ENCODE measurements around the gene PAX9.

Gene PAX9

DNA sequence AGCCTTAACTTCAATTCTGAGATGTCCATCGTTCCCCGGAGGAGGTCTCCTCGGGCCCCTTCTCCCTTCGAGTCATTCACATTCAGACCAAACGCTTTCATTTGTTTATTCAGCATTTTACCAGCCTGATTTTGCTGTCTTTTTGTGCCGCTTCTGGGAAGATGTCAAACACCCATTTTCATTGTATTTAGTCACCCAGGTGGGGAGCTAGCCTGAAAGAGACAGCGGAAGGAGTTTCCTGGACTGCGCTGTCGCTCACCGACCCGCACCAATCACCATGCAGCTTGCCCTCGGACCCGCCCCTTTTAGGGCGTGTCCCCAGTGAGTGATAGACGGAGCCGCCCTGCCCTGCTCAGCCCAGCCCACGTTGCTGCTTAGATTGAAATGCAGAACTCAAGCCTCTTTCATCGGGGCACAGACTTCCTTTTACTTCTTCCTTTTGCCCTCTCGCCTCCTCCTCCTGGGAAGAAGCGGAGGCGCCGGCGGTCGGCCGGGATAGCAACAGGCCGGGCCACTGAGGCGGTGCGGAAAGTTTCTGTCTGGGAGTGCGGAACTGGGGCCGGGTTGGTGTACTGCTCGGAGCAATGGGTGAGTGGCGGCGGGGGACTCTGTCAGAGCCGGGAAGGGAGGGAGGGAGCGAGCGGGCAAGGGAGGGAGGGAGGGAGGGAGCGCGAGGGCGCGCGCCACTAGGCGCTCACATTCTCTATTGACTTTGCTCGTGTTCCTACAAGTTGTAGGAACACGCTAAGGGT lies at the start of gene PAX9:
PAX9 (plus strand) TSS at position 355 of the 752 bp plus-strand sequence; CDS start at position 585, 230 bp downstream.
- peak; percentile 91 to 94 for DNase-seq
- no peak for TF ChIP-seq GATA1 (IDR thresholded peaks at IDR 0.05; ENCODE audit: low read depth, low read length)
- TF ChIP-seq POLR2A (IDR thresholded peaks at IDR 0.05; ENCODE audit: low read length): no peak

GRCh38 chr14:36617824-36618223 lies 43.8 kb upstream of the PAX9 start:
- no peak for DNase-seq
- TF ChIP-seq POLR2A (IDR thresholded peaks at IDR 0.05; ENCODE audit: low read length) (no peak), GATA1 (IDR thresholded peaks at IDR 0.05; ENCODE audit: low read depth, low read length) (no peak)

DNA sequence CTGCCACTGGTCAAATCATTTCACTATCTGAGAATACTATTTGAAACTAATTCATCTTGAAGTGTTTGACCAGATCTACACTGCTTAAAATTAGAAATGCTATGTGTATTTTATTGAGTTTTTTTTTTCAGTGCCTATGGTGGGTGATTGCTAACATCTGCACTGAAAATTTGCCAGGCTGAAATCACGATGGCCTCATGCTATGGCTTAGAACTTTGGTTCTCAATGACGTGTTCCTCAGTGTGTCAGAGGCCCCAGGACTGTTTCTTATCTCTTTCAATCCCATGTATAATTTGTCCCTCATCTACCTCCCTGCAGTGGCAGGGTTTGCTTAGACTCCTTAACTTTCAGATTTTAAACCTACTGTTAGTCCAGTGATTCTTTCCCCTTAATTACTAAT lies 43.0 kb upstream of the PAX9 start:
- TF ChIP-seq POLR2A (IDR thresholded peaks at IDR 0.05; ENCODE audit: low read length) (no peak), GATA1 (IDR thresholded peaks at IDR 0.05; ENCODE audit: low read depth, low read length) (no peak)

DNA sequence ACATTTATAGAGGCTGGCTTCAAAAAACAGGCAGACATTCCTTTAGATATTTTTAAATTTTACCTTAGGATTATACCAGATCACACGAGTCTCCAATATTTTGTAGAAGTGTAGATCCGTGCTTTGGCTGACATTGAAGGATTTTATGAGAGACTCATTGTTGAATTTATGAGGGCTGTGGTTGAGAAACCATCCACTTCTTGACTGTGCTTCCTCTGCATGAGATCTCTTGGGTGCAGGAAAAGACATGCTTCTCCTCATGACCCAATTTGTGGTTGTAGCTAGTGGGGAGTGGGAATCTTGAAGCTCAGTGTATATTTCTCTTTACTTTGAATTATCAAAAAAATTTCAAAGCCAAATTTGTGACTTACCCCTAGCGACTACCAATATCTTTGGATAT lies 42.5 kb upstream of the PAX9 start:
- TF ChIP-seq GATA1 (IDR thresholded peaks at IDR 0.05; ENCODE audit: low read depth, low read length) (no peak), POLR2A (IDR thresholded peaks at IDR 0.05; ENCODE audit: low read length) (no peak)
- DNase-seq: no peak

More for the DNA sequence above, 43.0 kb upstream of the PAX9 start:
- DNase-seq: no peak

DNA sequence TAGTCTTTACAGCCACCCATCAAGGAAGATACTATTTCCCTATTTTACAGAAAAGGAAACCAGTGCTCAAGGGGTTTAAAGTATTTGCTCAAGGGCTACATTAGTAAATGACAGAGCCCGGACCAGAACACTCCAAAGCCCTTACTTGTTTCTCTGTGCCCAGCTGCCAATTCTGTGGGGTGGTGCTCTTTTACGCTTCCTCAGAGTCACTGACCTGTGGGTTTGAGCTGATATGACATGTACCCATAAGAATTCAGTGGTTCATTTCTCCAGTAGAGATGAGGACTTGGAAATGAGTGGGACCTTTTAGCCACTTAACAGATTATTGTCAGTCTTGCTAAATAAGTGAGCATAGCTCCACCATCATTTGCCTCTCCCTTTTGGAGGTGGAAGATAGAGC lies 41.8 kb upstream of the PAX9 start:
- no peak for DNase-seq
- no peak for TF ChIP-seq POLR2A (IDR thresholded peaks at IDR 0.05; ENCODE audit: low read length)
- no peak for TF ChIP-seq GATA1 (IDR thresholded peaks at IDR 0.05; ENCODE audit: low read depth, low read length)

- TF ChIP-seq GATA1 (IDR thresholded peaks at IDR 0.05; ENCODE audit: low read depth, low read length) (no peak), POLR2A (IDR thresholded peaks at IDR 0.05; ENCODE audit: low read length) (no peak)
- no peak for DNase-seq
Measured at GRCh38 chr14:36625014-36625413, 36.6 kb upstream of the PAX9 start.

GRCh38 chr14:36625436-36625835 lies 36.2 kb upstream of the PAX9 start:
- TF ChIP-seq POLR2A (IDR thresholded peaks at IDR 0.05; ENCODE audit: low read length): no peak
- TF ChIP-seq GATA1 (IDR thresholded peaks at IDR 0.05; ENCODE audit: low read depth, low read length): no peak
- no peak for DNase-seq

DNA sequence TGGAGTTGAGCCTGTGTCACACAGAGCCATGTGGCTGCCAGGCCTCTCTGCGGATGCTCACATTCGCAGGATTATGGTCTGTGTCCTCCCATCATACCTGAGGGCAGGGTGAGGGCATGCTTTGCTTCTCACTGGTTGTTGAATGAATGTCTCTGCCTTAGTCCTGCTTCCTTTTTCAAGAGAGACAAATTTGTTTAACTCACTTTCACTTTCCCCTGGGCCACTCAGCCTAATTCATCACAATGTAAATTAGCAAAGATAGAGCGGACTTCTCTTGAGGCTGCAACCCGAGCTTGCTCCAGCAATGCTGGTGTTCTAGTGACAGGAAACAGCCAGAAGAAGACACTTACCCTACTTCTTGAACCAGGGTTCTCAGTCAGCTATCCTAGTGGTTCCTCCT lies 35.5 kb upstream of the PAX9 start:
- no peak for DNase-seq
- TF ChIP-seq POLR2A (IDR thresholded peaks at IDR 0.05; ENCODE audit: low read length) (no peak), GATA1 (IDR thresholded peaks at IDR 0.05; ENCODE audit: low read depth, low read length) (no peak)

GRCh38 chr14:36627981-36628380 lies 33.7 kb upstream of the PAX9 start:
- DNase-seq: no peak
- TF ChIP-seq GATA1 (IDR thresholded peaks at IDR 0.05; ENCODE audit: low read depth, low read length) (no peak), POLR2A (IDR thresholded peaks at IDR 0.05; ENCODE audit: low read length) (no peak)

GRCh38 chr14:36633580-36633979 lies 28.1 kb upstream of the PAX9 start:
- DNase-seq: no peak
- no peak for TF ChIP-seq POLR2A (IDR thresholded peaks at IDR 0.05; ENCODE audit: low read length)
- TF ChIP-seq GATA1 (IDR thresholded peaks at IDR 0.05; ENCODE audit: low read depth, low read length): no peak

DNA sequence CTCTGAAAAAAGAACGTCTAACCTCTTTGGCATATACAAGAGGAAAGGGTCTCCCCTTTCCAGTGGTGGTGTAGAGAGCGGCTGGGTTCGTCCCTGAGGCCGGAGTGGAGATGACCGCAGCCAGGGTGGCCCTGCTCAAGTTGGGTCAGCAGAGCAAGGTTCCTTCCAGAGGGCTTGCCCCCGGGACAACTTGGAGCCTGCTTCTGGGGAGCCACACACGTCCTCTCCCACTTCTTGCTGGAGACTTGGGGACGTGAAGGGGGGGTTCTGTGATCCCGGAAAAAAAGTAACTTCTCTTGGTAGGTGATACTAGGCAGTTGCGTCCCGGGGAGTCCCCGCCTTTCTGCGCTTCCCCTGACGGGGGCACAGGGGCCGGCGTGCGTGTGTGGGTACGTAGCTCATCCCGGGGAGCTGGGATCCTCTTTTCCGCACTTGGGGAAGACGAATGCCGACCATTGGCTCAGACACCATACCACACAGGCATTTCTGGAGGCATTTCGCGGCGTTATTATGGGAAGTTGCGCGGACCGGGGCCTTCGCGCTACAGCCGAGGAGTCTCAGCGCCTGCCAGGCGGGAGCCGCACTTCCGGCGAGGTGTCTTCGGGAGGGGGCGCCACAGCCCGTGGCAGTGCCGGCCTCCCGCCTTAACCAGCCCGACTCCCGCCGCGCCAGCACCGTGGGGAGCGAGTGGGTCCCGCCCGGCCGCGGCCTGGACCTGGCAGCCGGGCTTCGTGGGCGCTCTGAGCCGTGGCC lies 14.8 kb upstream of the PAX9 start:
- DNase-seq: peak; percentile 61 to 68
- TF ChIP-seq GATA1 (IDR thresholded peaks at IDR 0.05; ENCODE audit: low read depth, low read length): no peak
- no peak for TF ChIP-seq POLR2A (IDR thresholded peaks at IDR 0.05; ENCODE audit: low read length)

DNA sequence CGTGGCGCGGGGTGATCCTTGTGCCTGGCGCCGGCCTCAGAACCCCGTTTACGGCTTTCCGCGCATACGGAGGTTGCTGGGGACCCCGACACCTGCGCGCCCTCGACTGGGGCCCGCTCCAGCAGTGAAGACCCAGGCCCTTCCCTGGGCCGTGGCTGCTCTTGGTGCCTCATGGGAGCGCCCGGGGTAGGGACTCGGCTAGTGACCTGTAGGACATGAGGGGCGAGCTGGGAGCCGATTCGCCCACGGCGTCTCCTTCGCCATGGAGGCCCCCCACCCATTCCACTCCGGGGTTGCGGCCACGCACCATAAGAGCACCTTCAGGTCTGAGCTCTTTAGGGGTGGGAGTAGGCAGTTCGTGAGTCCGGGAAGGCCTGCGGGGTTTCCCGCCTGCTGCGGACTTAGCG lies 14.2 kb upstream of the PAX9 start:
- no peak for DNase-seq
- no peak for TF ChIP-seq GATA1 (IDR thresholded peaks at IDR 0.05; ENCODE audit: low read depth, low read length)
- TF ChIP-seq POLR2A (IDR thresholded peaks at IDR 0.05; ENCODE audit: low read length): no peak

- TF ChIP-seq GATA1 (IDR thresholded peaks at IDR 0.05; ENCODE audit: low read depth, low read length): no peak
- TF ChIP-seq POLR2A (IDR thresholded peaks at IDR 0.05; ENCODE audit: low read length): no peak
- DNase-seq: peak; percentile 57 to 70
Measured at GRCh38 chr14:36647824-36648753, 13.6 kb upstream of the PAX9 start.
